OCI-LY3 (cell line): ENCODE data around the gene EFNB2.

Source experiments
- H2AFZ ChIP-seq: fragments of 200-600, 300-600 bp; shearing (Covaris generic); 2 replicates; pipeline ENCODE4 v1.6.0; 2014; ENCODE audit warnings: antibody characterized with exemption, low read depth, low read length
- H3K27ac ChIP-seq: fragments of 200-600, 300-600 bp; sonication (generic); 2 replicates; pipeline ENCODE4 v1.5.1; 2014; ENCODE audit warnings: mild to moderate bottlenecking, low read length, moderate library complexity, mixed read lengths
- H3K27me3 ChIP-seq: fragments of 200-600, 300-600 bp; sonication (generic); 2 replicates; pipeline ENCODE4 v1.6.1; 2014; ENCODE audit warnings: low read depth, low read length, mixed read lengths
- H3K36me3 ChIP-seq: fragments of 200-600, 300-600 bp; sonication (generic); replicated peaks from 2 replicates; pipeline ENCODE3; 2014; ENCODE audit warnings: low read depth, low read length, mixed read lengths
- H3K4me1 ChIP-seq: fragments of 300-600, 200-600 bp; sonication (generic); 2 replicates; pipeline ENCODE4 v1.6.1; 2014; ENCODE audit warnings: low read length, mixed read lengths
- H3K4me2 ChIP-seq: fragments of 200-600, 300-600 bp; sonication (generic); 2 replicates; pipeline ENCODE4 v1.6.1; 2014; ENCODE audit warnings: low read length, mixed read lengths
- H3K4me3 ChIP-seq: fragments of 300-600, 200-600 bp; sonication (generic); 2 replicates; pipeline ENCODE4 v1.5.1; 2014; ENCODE audit warnings: antibody characterized with exemption, mild to moderate bottlenecking, low read length, moderate library complexity
- H3K79me2 ChIP-seq: fragments of 300-600, 200-600 bp; shearing (Covaris generic); 2 replicates; pipeline ENCODE4 v1.6.1; 2014; ENCODE audit warnings: mild to moderate bottlenecking, low read length, mixed read lengths
- H3K9ac ChIP-seq: fragments of 300-600, 200-600 bp; shearing (Covaris generic); 2 replicates; pipeline ENCODE4 v1.6.0; 2014; ENCODE audit warnings: mild to moderate bottlenecking, low read length, moderate library complexity
- H3K9me3 ChIP-seq: fragments of 200-600, 300-600 bp; shearing (Covaris generic); 2 replicates; pipeline ENCODE4 v1.6.1; 2014; ENCODE audit warnings: low read length, mixed read lengths; ENCODE audit not compliant: insufficient read depth
- H4K20me1 ChIP-seq: fragments of 200-600, 300-600 bp; sonication (generic); 2 replicates; pipeline ENCODE4 v1.6.1; 2016; ENCODE audit warnings: low read length, mixed read lengths; ENCODE audit not compliant: insufficient read depth
- CTCF ChIP-seq: fragments of 200-600, 300-600 bp; sonication (generic); IDR thresholded peaks from 2 replicates; pipeline ENCODE4 v1.5.1; 2014; ENCODE audit warnings: antibody characterized with exemption, low read length, low read depth
- EZH2phosphoT487 ChIP-seq: fragments of 200-600 bp; shearing (Covaris generic); IDR thresholded peaks from 2 replicates; pipeline ENCODE4 v1.6.1; 2018; ENCODE audit warnings: antibody characterized with exemption, mixed run types, low read depth

Gene EFNB2

GRCh38 chr13:106497079-106497478 lies 38.4 kb downstream of the EFNB2 start:
- Histone ChIP-seq H3K79me2 (no peaks in the 10 kb centered on the region), H3K4me3 (no peak overlapping the region), H3K4me2 (no peak overlapping the region), H3K27ac (no peak overlapping the region), H3K27me3 (no peaks in the 10 kb centered on the region), H3K4me1 (peaks cover 20% of the 10 kb centered on the region), H4K20me1 (no peaks in the 10 kb centered on the region), H3K9me3 (no peaks in the 10 kb centered on the region), H3K9ac (no peak overlapping the region), H2AFZ (no peak overlapping the region), H3K36me3 (no peaks in the 10 kb centered on the region)
- TF ChIP-seq CTCF (no peak), EZH2phosphoT487 (no peak)

DNA sequence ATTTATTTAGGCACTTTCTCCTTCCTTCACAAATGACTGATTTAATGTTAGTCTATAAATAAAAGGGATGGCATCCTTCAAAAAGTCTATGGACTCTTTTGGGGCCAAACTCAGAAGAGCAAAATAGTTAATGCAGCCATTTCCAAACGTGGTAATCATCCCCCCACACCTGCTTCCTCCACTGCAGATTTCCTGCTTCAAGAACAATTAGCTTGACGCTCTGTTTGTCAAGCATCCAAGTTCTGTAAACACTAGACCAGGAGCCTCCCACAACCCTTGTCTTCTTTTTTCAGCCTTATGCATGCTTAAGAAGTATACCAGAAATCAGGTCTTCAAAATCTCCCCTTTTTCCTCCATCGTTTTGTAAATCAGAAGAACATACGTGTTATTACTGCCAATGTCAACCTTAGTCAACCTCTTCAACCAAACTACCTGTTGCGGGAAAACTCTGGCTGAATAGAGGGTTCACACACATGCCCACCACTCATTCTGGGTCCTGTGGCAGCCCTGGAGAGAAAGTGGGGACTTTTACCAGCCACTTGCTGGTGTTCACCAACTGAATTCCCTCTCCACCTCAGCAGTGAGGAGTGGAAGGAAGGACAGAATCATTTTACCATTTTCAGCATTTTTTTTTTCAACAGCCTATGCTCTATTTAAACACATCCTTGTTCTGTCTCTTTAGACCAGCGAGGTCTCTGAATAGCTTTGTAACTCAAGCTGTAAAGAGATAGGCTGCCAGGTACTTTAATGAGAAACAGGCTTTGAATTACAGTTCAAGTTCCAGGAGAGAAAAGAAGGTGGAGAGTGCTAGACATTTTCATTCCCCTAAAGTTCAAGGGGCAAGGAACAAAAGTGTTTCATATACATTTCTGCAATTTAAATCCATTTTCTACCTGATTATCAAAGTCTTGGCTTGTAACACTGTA lies 39.1 kb downstream of the EFNB2 start:
- H2AFZ ChIP-seq, result no peak overlapping the region
- no peaks in the 10 kb centered on the region for H3K79me2 ChIP-seq
- H3K4me1 ChIP-seq, result peaks cover 20% of the 10 kb centered on the region
- no peak overlapping the region for H3K9ac ChIP-seq
- H3K9me3 ChIP-seq, result no peaks in the 10 kb centered on the region
- no peaks in the 10 kb centered on the region for H3K36me3 ChIP-seq
- no peak overlapping the region for H3K4me2 ChIP-seq
- no peak overlapping the region for H3K4me3 ChIP-seq
- no peaks in the 10 kb centered on the region for H3K27me3 ChIP-seq
- no peak overlapping the region for H3K27ac ChIP-seq
- TF ChIP-seq CTCF, result no peak
- TF ChIP-seq EZH2phosphoT487, result no peak
- no peaks in the 10 kb centered on the region for H4K20me1 ChIP-seq

- no peak for TF ChIP-seq EZH2phosphoT487
- TF ChIP-seq CTCF, result no peak
- H4K20me1 ChIP-seq, result no peaks in the 10 kb centered on the region
- H3K9ac ChIP-seq, result no peak overlapping the region
- H3K4me1 ChIP-seq, result peaks cover 20% of the 10 kb centered on the region
- H3K4me2 ChIP-seq, result no peak overlapping the region
- no peak overlapping the region for H3K4me3 ChIP-seq
- H3K9me3 ChIP-seq, result no peaks in the 10 kb centered on the region
- no peaks in the 10 kb centered on the region for H3K27me3 ChIP-seq
- H2AFZ ChIP-seq, result no peak overlapping the region
- H3K27ac ChIP-seq, result no peak overlapping the region
- H3K79me2 ChIP-seq, result no peaks in the 10 kb centered on the region
- H3K36me3 ChIP-seq, result no peaks in the 10 kb centered on the region
These were observed 40.5 kb downstream of the EFNB2 start for GRCh38 chr13:106494936-106495335.

DNA sequence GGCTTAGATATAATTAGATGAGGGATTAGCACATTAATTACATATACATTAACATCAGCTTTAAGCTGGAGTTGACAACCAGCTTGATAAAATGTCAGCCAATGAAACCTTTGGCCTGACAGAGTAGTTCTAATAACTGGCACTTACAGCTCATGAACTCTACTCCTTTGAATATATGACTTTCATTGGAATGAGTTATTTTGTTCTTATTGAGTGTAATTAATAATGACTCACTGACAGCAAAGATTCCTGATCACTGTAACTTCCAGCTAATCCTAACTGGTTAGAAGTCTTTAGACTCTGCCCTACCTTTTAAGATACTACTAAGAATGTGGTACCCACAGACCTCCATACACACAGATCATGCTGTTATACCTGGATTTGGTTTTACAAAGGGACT lies 41.0 kb downstream of the EFNB2 start:
- Histone ChIP-seq H3K4me3 (no peak overlapping the region), H2AFZ (no peak overlapping the region), H3K27ac (no peak overlapping the region), H3K9ac (no peak overlapping the region), H3K4me2 (no peak overlapping the region), H4K20me1 (no peaks in the 10 kb centered on the region), H3K36me3 (no peaks in the 10 kb centered on the region), H3K4me1 (peaks cover 20% of the 10 kb centered on the region), H3K79me2 (no peaks in the 10 kb centered on the region), H3K27me3 (no peaks in the 10 kb centered on the region), H3K9me3 (no peaks in the 10 kb centered on the region)
- TF ChIP-seq CTCF (no peak), EZH2phosphoT487 (no peak)
